Endothelial cell of umbilical vein (primary cell): ENCODE results near the gene THAP4. TPM values are rescaled to one million over a fixed set of nuclear protein-coding genes. Genes with fewer than 3 reads are reported as not detected.

ENCODE experiments used
- BruUV-seq: library from RNA; stranded (reverse); fragments of 400-500 nt; replicated peaks from 2 replicates; lab custom pipeline; 2021; lab: Mats Ljungman, UMichigan
- CTCF ChIA-PET: fragments of 300-600, 350-600 bp; sonication (Branson Sonifier 250); formaldehyde crosslinking; loops from one replicate; lab custom pipeline; 2021; ENCODE audit warnings: antibody characterized with exemption, inconsistent platforms; lab: Charles Lee
- POLR2A ChIA-PET: fragments of 300-600, 350-600 bp; sonication (Branson Sonifier 250); formaldehyde crosslinking; loops from one replicate; lab custom pipeline; 2021; ENCODE audit warnings: antibody characterized with exemption, inconsistent platforms; lab: Charles Lee
- DNase-seq: peaks from one replicate; pipeline ENCODE4 v3.0.0-alpha.2; 2011; ENCODE audit warnings: low read depth, low spot score
- FAIRE-seq: peaks from 2 replicates; lab custom pipeline; 2011; peaks lifted over from hg19 to GRCh38; lab: Jason Lieb, UNC
- H2AFZ ChIP-seq: 2 replicates; pipeline ENCODE4 v1.6.0; 2012; ENCODE audit warnings: low read depth, low read length, control low read depth, inconsistent platforms
- H3K27ac ChIP-seq: 2 replicates; pipeline ENCODE4 v1.5.1; 2011; ENCODE audit warnings: low read depth, mild to moderate bottlenecking, control low read depth, low read length, moderate library complexity; ENCODE audit not compliant: insufficient read depth
- H3K27me3 ChIP-seq, 2 experiments: 2 replicates each; pipeline versions ENCODE4 v1.6.0 to v1.6.1; 2011; ENCODE audit warnings: low read length in 2 of 2, mixed read lengths in 1 of 2; ENCODE audit not compliant: control insufficient read depth in 2 of 2, insufficient read depth in 2 of 2
- H3K36me3 ChIP-seq, 2 experiments: 2 replicates in 1 of 2; 3 replicates in 1 of 2; pipeline ENCODE4 v1.5.1; 2011; ENCODE audit warnings: low read length in 2 of 2, mild to moderate bottlenecking in 1 of 2, moderate library complexity in 1 of 2; ENCODE audit not compliant: control insufficient read depth in 2 of 2, insufficient read depth in 2 of 2; ENCODE audit errors: extremely low read depth in 1 of 2
- H3K4me1 ChIP-seq: 3 replicates; pipeline ENCODE4 v1.5.1; 2011; ENCODE audit warnings: mild to moderate bottlenecking, low read length; ENCODE audit not compliant: control insufficient read depth, insufficient read depth; ENCODE audit errors: extremely low read depth
- H3K4me2 ChIP-seq: 2 replicates; pipeline ENCODE4 v1.6.1; 2011; ENCODE audit warnings: low read length, control low read depth, mixed read lengths; ENCODE audit not compliant: insufficient read depth
- H3K4me3 ChIP-seq, 3 experiments: fragments of 200-600 bp in 1 of 3; sonication (generic), shearing (Covaris generic) in 1 of 3; replicated peaks in 1 of 3; 2 replicates each; pipeline ENCODE4 v1.5.1; 2011 to 2016; ENCODE audit warnings: control low read depth in 3 of 3, low read length in 3 of 3, mild to moderate bottlenecking in 2 of 3, inconsistent platforms in 1 of 3, low read depth in 1 of 3, moderate library complexity in 1 of 3; ENCODE audit not compliant: insufficient read depth in 1 of 3
- H3K79me2 ChIP-seq: 2 replicates; pipeline ENCODE4 v1.6.0; 2012; ENCODE audit warnings: low read length, inconsistent platforms; ENCODE audit not compliant: control insufficient read depth, insufficient read depth
- H3K9ac ChIP-seq: replicated peaks from 2 replicates; pipeline ENCODE3; 2011; ENCODE audit warnings: low read length, control low read depth; ENCODE audit not compliant: insufficient read depth; ENCODE audit errors: extremely low read depth
- H3K9me1 ChIP-seq: replicated peaks from 3 replicates; pipeline ENCODE4 v1.6.0; 2011; ENCODE audit warnings: mild to moderate bottlenecking, low read length; ENCODE audit not compliant: control insufficient read depth, insufficient read depth; ENCODE audit errors: extremely low read depth
- H3K9me3 ChIP-seq: replicated peaks from 2 replicates; pipeline ENCODE4 v1.5.1; 2012; ENCODE audit warnings: low read length, inconsistent platforms; ENCODE audit not compliant: control insufficient read depth, insufficient read depth
- H4K20me1 ChIP-seq: replicated peaks from 2 replicates; pipeline ENCODE3; 2011; ENCODE audit warnings: mild to moderate bottlenecking, low read length; ENCODE audit not compliant: control insufficient read depth, insufficient read depth; ENCODE audit errors: extremely low read depth
- FOS ChIP-seq: IDR thresholded peaks from 2 replicates; pipeline ENCODE4 v1.6.1; 2011; ENCODE audit warnings: mild to moderate bottlenecking, low read length, moderate library complexity, borderline replicate concordance; ENCODE audit not compliant: insufficient read depth
- JUN ChIP-seq: IDR thresholded peaks from 2 replicates; pipeline ENCODE4 v1.6.1; 2011; ENCODE audit warnings: borderline replicate concordance, low read depth; ENCODE audit not compliant: insufficient read length, insufficient read depth
- MAX ChIP-seq: IDR thresholded peaks from 2 replicates; pipeline ENCODE4 v1.6.1; 2011; ENCODE audit not compliant: insufficient read depth, insufficient read length
- MYC ChIP-seq: IDR thresholded peaks from one replicate; pipeline ENCODE4 v1.6.1; 2011; ENCODE audit warnings: mild to moderate bottlenecking, low read depth, low read length
- POLR2A ChIP-seq: IDR thresholded peaks from 2 replicates; pipeline ENCODE4 v1.6.1; 2012; ENCODE audit warnings: low read depth, mild to moderate bottlenecking, control low read depth, low read length
- POLR2AphosphoS5 ChIP-seq: IDR thresholded peaks from 2 replicates; pipeline ENCODE4 v1.6.1; 2012; ENCODE audit warnings: low read depth, mild to moderate bottlenecking, control low read depth, low read length, moderate library complexity; ENCODE audit not compliant: insufficient read depth
- dilution Hi-C: fragments of 300-500 bp; cut with MboI; formaldehyde crosslinking; loops from one replicate; pipeline ENCODE4 v1.15.0; 2019; ENCODE audit warnings: low sequenced_read_pairs; ENCODE audit not compliant: extremely low pct_ligation_motif_present
- intact Hi-C: fragments of 100-400 bp; cut with micrococcal nuclease; formaldehyde crosslinking; loops from one replicate; pipeline ENCODE4 v1.10.0; 2022
- polyA plus RNA-seq, 4 experiments: library from polyadenylated mRNA; depleted of rRNA in 3 of 4; stranded (reverse) in 3 of 4; unstranded in 1 of 4; fragments of >200 nt; gene quantifications; 2 replicates each; pipeline versions ENCODE4 v1.2.1 to v1.2.3, GENCODE V29; 2011 to 2012; ENCODE audit warnings: missing spikeins in 1 of 4
- total RNA-seq: library from RNA; stranded (reverse); gene quantifications from 2 replicates; pipeline ENCODE4 v1.2.3, GENCODE V29; 2021
- TF ChIP-seq, protein P1 (sequence below), 2 donors: IDR thresholded peaks; 1 replicate in 1 of 2; 2 replicates in 1 of 2; pipeline ENCODE4 v1.5.1; 2011; ENCODE audit warnings: low read length in 2 of 2, mild to moderate bottlenecking in 2 of 2, moderate library complexity in 2 of 2, control low read depth in 1 of 2, inconsistent platforms in 1 of 2, low read depth in 1 of 2; ENCODE audit not compliant: insufficient read depth in 1 of 2; ENCODE audit errors: extremely low read depth in 1 of 2

Gene THAP4
- total and polyA plus RNA-seq, 2 donors (not counting 3 experiments of a cell fraction or from before 2014, with no cell fraction given), result 45.4 to 47.4 TPM

DNA sequence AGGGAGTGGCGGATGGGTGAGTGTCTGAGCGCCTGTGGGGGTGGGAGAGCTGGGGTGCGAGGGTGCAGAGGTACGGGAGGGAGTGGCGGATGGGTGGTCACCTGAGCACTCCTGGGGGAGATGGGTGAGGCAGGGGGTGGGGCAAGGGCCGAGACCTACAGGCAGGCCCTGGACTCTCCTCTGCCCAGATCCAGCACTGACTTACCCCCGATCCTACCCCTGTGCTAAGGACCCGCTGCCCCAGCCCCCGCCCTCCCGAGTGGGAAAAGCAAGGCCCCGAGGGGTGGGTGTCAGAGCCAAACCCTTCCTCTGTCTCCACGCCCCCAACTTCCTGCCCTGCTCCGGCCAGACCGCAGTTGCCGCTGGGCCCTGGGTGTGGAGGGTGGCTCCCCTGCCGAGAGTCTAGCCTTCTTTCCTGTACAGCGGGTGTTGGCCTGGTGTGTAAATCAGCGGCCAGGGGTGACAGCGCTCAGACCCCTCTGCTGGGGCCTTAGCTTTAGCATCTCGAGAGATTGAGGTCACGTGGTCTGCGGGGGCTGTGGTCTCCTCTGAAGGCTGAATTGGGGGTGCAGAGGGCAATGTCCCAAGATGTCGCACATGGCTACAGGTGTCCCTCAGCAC, 65.9 kb downstream of the THAP4 start:
- CTCF ChIA-PET, result interaction anchor here (1.3 kb wide), 1 partner anchor 10 kb away, joined by 3 read pairs; no protein-coding TSS in a partner anchor
- intact Hi-C loops, result no loop called here
- H3K9ac ChIP-seq, result no peak overlapping the region

DNA sequence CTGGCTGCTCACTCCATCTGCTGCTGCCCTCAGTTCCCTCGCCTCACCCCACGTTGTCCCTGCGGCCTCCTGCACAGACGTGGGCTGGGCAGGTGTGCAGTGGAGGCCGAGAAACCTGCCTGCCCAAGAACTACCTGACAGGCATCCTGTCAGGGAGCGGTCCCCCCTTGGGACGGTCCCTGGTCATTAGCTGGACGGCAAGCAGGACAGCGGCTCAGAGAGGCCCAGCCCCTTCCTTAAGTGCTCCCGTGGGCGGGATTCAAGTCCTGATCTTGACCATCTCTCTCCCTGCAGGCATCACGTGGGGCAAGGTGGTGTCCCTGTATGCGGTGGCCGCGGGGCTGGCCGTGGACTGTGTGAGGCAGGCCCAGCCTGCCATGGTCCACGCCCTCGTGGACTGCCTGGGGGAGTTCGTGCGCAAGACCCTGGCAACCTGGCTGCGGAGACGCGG, 67.1 kb downstream of the THAP4 start:
- BruUV-seq, result no TSS peak
- H3K9me1 ChIP-seq, result no peaks in the 10 kb centered on the region
- H3K4me3 ChIP-seq, result no peak overlapping the region
- no peak overlapping the region for H3K4me2 ChIP-seq
- H4K20me1 ChIP-seq, result no peaks in the 10 kb centered on the region
- H3K79me2 ChIP-seq, result peaks cover 11% of the 10 kb centered on the region
- FAIRE-seq, result no peak
- TF ChIP-seq POLR2A (no peak), MAX (no peak), MYC (no peak), POLR2AphosphoS5 (no peak)
- TF ChIP-seq, protein P1, sequence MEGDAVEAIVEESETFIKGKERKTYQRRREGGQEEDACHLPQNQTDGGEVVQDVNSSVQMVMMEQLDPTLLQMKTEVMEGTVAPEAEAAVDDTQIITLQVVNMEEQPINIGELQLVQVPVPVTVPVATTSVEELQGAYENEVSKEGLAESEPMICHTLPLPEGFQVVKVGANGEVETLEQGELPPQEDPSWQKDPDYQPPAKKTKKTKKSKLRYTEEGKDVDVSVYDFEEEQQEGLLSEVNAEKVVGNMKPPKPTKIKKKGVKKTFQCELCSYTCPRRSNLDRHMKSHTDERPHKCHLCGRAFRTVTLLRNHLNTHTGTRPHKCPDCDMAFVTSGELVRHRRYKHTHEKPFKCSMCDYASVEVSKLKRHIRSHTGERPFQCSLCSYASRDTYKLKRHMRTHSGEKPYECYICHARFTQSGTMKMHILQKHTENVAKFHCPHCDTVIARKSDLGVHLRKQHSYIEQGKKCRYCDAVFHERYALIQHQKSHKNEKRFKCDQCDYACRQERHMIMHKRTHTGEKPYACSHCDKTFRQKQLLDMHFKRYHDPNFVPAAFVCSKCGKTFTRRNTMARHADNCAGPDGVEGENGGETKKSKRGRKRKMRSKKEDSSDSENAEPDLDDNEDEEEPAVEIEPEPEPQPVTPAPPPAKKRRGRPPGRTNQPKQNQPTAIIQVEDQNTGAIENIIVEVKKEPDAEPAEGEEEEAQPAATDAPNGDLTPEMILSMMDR (IDR thresholded peaks at IDR 0.05; ENCODE audit: extremely low read depth in 1 of 2, insufficient read depth in 1 of 2, low read depth in 1 of 2, low read length in 2 of 2), result no peak
- dilution Hi-C loops (no loop called here), intact Hi-C loops (no loop called here)
- H3K9ac ChIP-seq, result no peak overlapping the region
- H3K27me3 ChIP-seq, result no peaks in the 10 kb centered on the region
- ChIA-PET POLR2A (no interaction called here), CTCF (interaction anchor here (1.3 kb wide), 1 partner anchor 9 kb away, joined by 3 read pairs; no protein-coding TSS in a partner anchor)
- no peaks in the 10 kb centered on the region for H3K4me1 ChIP-seq
- no peak for DNase-seq
- peaks cover 3 to 31% of the 10 kb centered on the region in 2 experiments for H3K36me3 ChIP-seq
- no peaks in the 10 kb centered on the region for H3K9me3 ChIP-seq
- H2AFZ ChIP-seq, result no peak overlapping the region
- H3K27ac ChIP-seq, result no peak overlapping the region

More for the DNA sequence above, 65.9 kb downstream of the THAP4 start:
- no TSS peak for BruUV-seq
- no peaks in the 10 kb centered on the region for H4K20me1 ChIP-seq
- dilution Hi-C loops, result no loop called here
- H3K9me1 ChIP-seq, result no peaks in the 10 kb centered on the region
- FAIRE-seq (peak; percentile 15), DNase-seq (no peak)
- H3K9me3 ChIP-seq, result no peaks in the 10 kb centered on the region
- no peaks in the 10 kb centered on the region for H3K27me3 ChIP-seq
- H3K4me1 ChIP-seq, result no peaks in the 10 kb centered on the region
- H3K4me3 ChIP-seq, result no peak overlapping the region
- no peak overlapping the region for H3K27ac ChIP-seq
- H3K79me2 ChIP-seq, result peaks cover 7% of the 10 kb centered on the region
- POLR2A ChIA-PET, result no interaction called here
- no peak overlapping the region for H2AFZ ChIP-seq
- no peak overlapping the region for H3K4me2 ChIP-seq
- no peak for TF ChIP-seq JUN
- TF ChIP-seq FOS, result no peak
- H3K36me3 ChIP-seq, result peaks cover 3 to 31% of the 10 kb centered on the region in 2 experiments
